Measurements from ENCODE around the gene UGT2B28.
"Not testable (repeated sequence)": the region's sequence is repeated elsewhere in the genome, so short reads cannot be mapped to it uniquely, and the experiment has no call there.

UGT2B28 gene

DNA sequence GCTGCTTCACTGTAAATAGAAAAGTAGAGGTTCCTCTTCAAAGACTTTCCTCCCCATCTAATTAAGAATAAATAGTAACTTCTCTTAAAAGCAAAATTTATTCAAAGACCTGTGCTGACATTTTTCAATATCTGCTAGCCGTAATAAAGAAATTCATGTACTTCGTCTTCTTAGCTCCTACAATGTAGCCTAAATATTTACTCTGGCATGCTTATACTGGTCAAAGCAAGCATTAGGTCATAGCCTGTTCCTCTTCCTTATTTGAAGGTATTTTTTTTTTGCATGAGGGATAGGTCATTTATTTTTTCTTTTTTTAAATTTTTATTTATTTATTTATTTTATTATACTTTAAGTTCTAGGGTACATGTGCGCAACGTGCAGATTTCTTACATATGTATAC, 30.0 kb downstream of the UGT2B28 start:
- H3K36me3 ChIP-seq (ENCODE audit: control insufficient read depth, insufficient read depth, low read length); H3K9ac ChIP-seq (ENCODE audit: low read length); H3K9me3 ChIP-seq (ENCODE audit: control insufficient read depth, low read length); H3K27me3 ChIP-seq (ENCODE audit: control insufficient read depth, insufficient read depth, low read length); H3K4me3 ChIP-seq (ENCODE audit: low read length): not testable (repeated sequence)
- H3K4me1 ChIP-seq (ENCODE audit: control insufficient read depth, insufficient read depth, low read length), result peaks cover 11% of the 10 kb centered on the region

DNA sequence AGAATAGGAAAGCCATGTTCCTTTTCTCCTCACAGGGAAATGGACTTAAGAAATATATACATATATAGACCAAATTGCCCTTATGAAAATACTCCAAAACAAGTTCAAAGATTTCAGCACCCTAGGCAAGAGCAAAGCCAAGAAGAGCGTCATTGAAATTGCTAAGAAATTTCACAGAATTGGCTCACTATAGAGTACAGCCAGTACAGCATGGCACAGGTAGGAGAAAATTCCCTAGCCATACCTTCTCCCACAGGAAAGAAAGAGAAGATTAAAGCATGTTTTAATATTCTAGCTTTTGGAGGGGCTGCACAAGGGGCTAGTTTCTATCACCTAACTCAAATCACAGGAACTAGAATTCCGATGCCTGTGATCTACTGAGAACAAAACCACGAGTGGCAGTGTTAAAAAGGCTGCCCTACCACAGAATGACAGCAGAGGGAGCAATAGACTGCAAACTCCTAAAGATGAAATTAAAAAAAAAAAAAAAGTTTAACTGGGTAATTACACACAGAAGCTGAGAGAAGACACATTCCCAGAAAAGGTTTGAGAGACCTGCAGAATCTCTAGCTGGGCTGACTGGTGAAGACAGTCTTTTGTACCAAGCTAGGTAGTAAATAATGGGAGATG, 37.5 kb downstream of the UGT2B28 start:
- not testable (repeated sequence) for H3K9ac ChIP-seq (ENCODE audit: low read length); H3K27me3 ChIP-seq (ENCODE audit: control insufficient read depth, insufficient read depth, low read length); H3K9me3 ChIP-seq (ENCODE audit: control insufficient read depth, low read length); H3K4me3 ChIP-seq (ENCODE audit: low read length); H3K36me3 ChIP-seq (ENCODE audit: control insufficient read depth, insufficient read depth, low read length)
- H3K4me1 ChIP-seq (ENCODE audit: control insufficient read depth, insufficient read depth, low read length), result peaks cover 19% of the 10 kb centered on the region

DNA sequence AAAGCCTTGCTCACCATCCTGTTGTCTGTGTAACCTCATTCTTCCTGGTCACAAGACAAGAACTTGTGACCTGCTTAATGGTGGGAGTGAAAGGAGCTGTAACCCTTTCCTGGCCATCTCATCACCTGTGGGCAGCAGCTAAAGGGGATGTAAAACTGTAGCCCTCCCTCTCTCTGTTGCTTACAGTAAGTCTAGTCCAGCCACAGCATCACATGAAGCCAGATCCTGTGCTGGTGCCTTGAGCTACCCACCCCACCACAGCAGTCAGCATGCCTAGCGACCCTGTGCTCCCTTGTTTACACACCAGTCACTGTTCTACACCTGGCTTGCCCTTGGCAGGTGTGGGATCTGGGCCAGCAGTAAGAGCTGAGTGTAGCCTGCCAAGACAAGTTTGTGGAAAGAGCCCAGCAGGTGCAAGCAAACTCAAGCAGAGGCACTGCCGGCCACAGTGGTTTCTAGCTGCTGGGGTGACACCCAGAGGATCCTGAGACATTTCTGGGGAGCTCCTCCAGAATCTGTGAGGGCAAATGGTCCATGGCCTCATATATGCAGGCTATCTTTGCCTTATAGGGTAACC, 41.0 kb downstream of the UGT2B28 start:
- Histone ChIP-seq H3K36me3 (ENCODE audit: control insufficient read depth, insufficient read depth, low read length) (no peaks in the 10 kb centered on the region), H3K9ac (ENCODE audit: low read length) (no peak overlapping the region), H3K4me3 (ENCODE audit: low read length) (peak overlapping the region; percentile 5), H3K9me3 (ENCODE audit: control insufficient read depth, low read length) (no peaks in the 10 kb centered on the region), H3K27me3 (ENCODE audit: control insufficient read depth, insufficient read depth, low read length) (no peaks in the 10 kb centered on the region), H3K4me1 (ENCODE audit: control insufficient read depth, insufficient read depth, low read length) (peaks cover 21% of the 10 kb centered on the region)

DNA sequence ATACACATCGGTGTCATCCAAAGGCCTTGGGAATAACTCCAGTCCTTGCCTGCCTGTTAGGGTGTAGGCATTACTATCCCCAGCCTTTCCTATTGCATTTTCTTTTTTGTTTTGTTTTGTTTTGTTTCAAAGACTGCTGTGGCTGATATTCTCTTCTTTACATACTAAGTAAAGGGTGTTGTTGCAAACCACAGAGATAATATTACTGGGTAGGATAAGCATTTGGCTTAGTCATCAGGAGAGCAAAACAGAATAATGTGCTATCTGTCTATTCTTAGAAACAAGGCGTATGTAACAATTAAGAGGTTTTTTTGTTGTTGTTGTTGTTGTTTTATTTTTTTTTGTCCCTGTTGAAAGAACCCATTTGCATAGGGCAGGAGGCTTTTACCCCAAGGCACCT, 41.8 kb downstream of the UGT2B28 start:
- Histone ChIP-seq H3K9ac (ENCODE audit: low read length) (no peak overlapping the region), H3K4me3 (ENCODE audit: low read length) (peak overlapping the region; percentile 5), H3K9me3 (ENCODE audit: control insufficient read depth, low read length) (no peaks in the 10 kb centered on the region), H3K36me3 (ENCODE audit: control insufficient read depth, insufficient read depth, low read length) (no peaks in the 10 kb centered on the region), H3K4me1 (ENCODE audit: control insufficient read depth, insufficient read depth, low read length) (peaks cover 21% of the 10 kb centered on the region), H3K27me3 (ENCODE audit: control insufficient read depth, insufficient read depth, low read length) (no peaks in the 10 kb centered on the region)

DNA sequence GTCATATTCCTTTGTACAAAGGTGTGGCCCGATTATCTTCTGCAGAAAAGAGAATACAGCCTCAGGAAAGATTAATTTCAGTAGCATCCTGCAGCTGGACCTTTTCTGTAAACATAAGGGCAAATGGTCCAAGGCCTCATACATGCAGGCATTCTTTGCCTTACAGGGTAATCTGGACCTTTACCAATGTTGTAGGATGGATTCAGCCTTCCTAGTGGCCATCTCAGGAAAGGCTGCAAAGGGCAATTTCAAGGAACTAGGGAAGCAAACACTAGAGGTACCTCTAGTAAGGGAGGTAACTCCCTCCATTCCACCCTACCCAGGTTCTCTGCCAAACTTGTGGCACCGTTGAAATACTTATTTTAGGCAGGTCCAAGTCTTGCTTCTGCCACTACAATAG, 43.0 kb downstream of the UGT2B28 start:
- H3K9ac ChIP-seq (ENCODE audit: low read length), result no peak overlapping the region
- H3K27me3 ChIP-seq (ENCODE audit: control insufficient read depth, insufficient read depth, low read length), result no peaks in the 10 kb centered on the region
- H3K9me3 ChIP-seq (ENCODE audit: control insufficient read depth, low read length), result no peaks in the 10 kb centered on the region
- no peaks in the 10 kb centered on the region for H3K36me3 ChIP-seq (ENCODE audit: control insufficient read depth, insufficient read depth, low read length)
- no peak overlapping the region for H3K4me3 ChIP-seq (ENCODE audit: low read length)
- peaks cover 21% of the 10 kb centered on the region for H3K4me1 ChIP-seq (ENCODE audit: control insufficient read depth, insufficient read depth, low read length)

DNA sequence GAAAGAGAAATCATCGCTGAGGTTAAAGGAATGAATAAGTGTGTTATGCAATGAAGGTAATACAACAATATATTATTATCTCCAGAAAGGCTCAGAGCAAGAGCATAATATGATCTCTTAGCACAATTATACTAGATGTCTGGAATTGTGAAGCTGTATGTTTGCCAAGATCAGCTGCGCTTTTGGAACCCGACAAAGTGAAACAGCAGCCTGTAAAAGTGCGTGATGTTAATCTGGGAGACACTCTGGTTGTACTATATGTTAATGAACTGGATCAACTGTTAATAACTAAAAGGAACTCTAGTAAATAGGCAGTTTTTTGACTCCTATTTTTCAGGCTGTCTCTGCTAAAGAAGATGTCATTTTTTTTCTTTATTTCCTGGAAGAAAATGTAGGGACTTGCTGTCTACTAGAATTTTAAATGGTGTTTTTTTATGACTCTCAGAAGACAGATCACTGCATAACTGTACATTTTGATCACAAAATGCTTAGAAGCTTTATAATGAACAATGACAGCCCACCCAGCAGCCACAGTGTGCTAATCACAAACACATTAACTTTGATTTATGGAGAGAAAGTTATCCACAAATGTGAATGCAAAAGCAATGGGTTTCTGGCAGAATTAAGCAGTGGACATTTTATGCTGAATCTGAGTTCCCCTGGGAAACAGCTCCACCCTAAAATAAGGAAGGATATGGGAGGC, 50.2 kb downstream of the UGT2B28 start:
- no peaks in the 10 kb centered on the region for H3K27me3 ChIP-seq (ENCODE audit: control insufficient read depth, insufficient read depth, low read length)
- no peaks in the 10 kb centered on the region for H3K36me3 ChIP-seq (ENCODE audit: control insufficient read depth, insufficient read depth, low read length)
- H3K9ac ChIP-seq (ENCODE audit: low read length), result no peak overlapping the region
- no peaks in the 10 kb centered on the region for H3K9me3 ChIP-seq (ENCODE audit: control insufficient read depth, low read length)
- H3K4me1 ChIP-seq (ENCODE audit: control insufficient read depth, insufficient read depth, low read length), result no peaks in the 10 kb centered on the region
- H3K4me3 ChIP-seq (ENCODE audit: low read length), result no peak overlapping the region

DNA sequence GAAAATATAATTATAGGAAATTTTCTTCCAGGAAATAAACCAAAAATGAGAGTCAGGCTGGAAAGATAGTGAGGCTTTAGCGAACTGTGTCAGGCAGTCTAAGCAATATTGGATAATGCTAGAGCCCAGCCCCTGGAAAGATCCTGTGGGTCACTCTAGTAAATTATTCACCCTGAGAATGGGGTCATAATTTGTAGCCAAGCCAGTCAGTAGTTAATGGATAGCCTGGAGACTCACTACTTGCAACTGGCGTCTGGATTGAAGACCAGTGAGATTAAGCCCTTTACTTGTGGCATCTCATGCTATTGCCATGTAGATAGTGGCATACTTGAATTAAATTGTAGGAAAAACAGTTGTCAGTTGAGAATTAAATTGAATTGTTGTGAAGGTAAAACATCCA, 51.0 kb downstream of the UGT2B28 start:
- H3K9ac ChIP-seq (ENCODE audit: low read length); H3K27me3 ChIP-seq (ENCODE audit: control insufficient read depth, insufficient read depth, low read length); H3K9me3 ChIP-seq (ENCODE audit: control insufficient read depth, low read length); H3K4me3 ChIP-seq (ENCODE audit: low read length); H3K36me3 ChIP-seq (ENCODE audit: control insufficient read depth, insufficient read depth, low read length); H3K4me1 ChIP-seq (ENCODE audit: control insufficient read depth, insufficient read depth, low read length): not testable (repeated sequence)

DNA sequence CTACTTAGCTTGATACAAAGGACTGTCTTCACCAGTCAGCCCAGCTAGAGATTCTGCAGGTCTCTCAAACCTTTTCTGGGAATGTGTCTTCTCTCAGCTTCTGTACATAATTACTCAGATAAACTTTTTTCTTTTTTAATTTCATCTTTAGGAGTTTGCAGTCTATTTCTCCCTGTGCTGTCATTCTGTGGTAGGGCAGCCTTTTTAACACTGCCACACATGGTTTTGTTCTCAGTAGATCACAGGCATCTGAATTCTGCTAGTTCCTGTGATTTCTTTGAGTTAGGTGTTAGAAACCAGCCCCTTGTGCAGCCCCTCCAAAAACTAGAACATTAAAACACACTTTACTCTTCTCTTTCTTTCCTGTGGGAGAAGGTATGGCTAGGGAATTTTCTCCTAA, 55.2 kb downstream of the UGT2B28 start:
- not testable (repeated sequence) for H3K36me3 ChIP-seq (ENCODE audit: control insufficient read depth, insufficient read depth, low read length); H3K4me1 ChIP-seq (ENCODE audit: control insufficient read depth, insufficient read depth, low read length); H3K4me3 ChIP-seq (ENCODE audit: low read length); H3K9ac ChIP-seq (ENCODE audit: low read length); H3K9me3 ChIP-seq (ENCODE audit: control insufficient read depth, low read length); H3K27me3 ChIP-seq (ENCODE audit: control insufficient read depth, insufficient read depth, low read length)

DNA sequence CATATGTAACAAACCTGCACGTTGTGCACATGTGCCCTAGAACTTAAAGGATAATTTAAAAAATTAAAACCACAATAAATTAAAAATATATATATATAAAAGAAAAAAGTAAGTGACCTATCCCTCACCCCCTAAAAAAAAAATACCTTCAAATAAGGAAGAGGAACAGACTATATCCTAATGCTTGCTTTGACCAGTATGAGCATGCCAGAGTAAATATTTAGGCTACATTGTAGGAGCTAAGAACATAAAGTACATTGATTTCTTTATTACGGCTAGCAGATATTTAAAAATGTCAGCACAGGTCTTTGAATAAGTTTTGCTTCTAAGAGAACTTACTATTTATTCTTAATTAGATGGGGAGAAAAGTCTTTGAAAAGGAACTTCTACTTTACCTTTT, 62.8 kb downstream of the UGT2B28 start:
- H3K36me3 ChIP-seq (ENCODE audit: control insufficient read depth, insufficient read depth, low read length); H3K4me3 ChIP-seq (ENCODE audit: low read length); H3K27me3 ChIP-seq (ENCODE audit: control insufficient read depth, insufficient read depth, low read length); H3K9ac ChIP-seq (ENCODE audit: low read length); H3K4me1 ChIP-seq (ENCODE audit: control insufficient read depth, insufficient read depth, low read length); H3K9me3 ChIP-seq (ENCODE audit: control insufficient read depth, low read length): not testable (repeated sequence)

DNA sequence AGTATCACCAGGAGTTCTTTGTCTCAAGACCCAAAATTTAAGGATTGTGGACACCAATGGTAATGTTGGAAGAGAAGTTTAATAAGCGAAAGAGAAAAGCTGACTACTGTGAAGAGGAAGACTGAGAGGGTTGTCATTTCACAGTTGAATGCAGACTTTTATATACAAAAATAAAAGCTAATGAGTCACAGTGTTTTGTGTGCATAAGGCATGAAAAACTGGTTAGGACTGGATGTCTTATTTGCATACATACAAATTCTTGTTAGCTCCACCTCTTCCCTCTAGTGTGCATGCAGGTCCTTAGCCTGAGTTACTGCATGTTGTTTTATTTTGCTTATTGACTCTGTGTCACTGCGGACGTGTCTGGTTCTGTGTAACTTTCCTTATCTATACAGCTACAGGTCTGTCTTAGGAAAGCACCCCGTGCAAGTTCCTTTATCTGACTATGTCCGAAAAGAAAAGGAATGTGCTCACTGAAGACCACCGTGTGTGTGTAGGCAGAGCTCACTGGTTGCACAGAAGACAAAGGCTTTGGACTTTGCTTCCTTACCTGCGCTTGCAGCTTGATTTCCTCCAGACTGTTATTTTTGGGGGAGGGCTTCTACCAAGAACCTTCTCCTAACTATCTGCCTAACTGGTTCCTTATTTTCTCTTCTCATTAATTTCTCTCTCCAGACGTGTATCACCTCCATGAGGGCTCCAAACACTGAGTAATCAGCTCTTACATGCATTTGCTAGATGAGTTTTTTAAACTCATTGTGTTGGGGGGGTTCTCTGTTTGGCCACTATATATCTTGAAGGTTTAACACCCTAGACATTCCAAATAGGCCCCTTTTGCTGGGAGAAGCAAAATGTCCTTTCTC, 63.5 kb downstream of the UGT2B28 start:
- H3K27me3 ChIP-seq (ENCODE audit: control insufficient read depth, insufficient read depth, low read length); H3K4me1 ChIP-seq (ENCODE audit: control insufficient read depth, insufficient read depth, low read length); H3K36me3 ChIP-seq (ENCODE audit: control insufficient read depth, insufficient read depth, low read length); H3K4me3 ChIP-seq (ENCODE audit: low read length); H3K9me3 ChIP-seq (ENCODE audit: control insufficient read depth, low read length); H3K9ac ChIP-seq (ENCODE audit: low read length): not testable (repeated sequence)

Data from mucosa of stomach (tissue), 1 donor.